ENCODE measurements around the gene RASSF7.
A peak's percentile ranks its signal among the peaks of the same experiment; 100 is the strongest.

The RASSF7 gene

DNA sequence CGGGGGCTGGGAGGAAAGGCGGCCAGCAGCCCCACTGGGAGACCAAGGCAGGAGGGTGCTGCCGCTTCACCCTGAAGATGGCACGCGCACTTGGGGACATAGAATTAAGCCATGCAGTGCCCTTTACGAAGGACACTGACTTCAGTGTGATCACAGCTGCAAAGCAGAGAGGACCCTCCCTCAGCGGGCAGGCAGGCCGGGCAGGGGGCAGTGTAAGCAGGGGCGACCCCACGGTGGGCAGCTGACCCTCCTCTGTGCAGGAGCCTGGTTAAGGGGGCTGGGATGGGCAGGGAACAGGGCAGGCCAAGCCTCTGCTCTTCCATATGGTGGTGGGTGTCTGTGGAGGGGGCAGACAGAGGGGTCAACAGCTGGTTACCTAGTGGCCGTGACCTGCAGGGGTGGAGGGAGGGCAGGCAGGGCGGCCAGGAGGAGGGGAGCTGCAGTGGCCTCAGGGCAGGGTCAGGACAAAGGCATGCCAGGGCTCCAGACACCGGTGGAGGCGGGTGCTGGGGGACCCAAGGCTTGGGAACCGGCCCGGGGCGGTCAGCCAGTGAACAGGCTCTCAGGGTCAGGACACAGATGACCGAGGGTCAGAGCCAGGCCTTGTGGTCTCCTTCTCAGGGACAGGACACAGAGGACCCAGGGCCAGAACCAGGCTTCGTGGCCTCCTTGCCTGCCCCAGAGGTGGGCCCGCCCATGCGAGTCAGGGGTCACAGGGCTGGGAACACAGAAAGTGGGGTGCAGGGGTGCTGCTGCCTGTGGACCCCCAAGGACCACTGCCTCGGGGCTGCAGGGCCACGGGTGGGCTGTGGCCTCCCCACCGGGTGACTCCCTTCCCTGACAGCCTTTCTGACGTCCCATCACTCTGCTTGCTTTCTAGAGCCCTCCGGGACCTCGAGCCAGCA is 7.4 kb upstream of the RASSF7 start:
- no peak for DNase-seq

DNA sequence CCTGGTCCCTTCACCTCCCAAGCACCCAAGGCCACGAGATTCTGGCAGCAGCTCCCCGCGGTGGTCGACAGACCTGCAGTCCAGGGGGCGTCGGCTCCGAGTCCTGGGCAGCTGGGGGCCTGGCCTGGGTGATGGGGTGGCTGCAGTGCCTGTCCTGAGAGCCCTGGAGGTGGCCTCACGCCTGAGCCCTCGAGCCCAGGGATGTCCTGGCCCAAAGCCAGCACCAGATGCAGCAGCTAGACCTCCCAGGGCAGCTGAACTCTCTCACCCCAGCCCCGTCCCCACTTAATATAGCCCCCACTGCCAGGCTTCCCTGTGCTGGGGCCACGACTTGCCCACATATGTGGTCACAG is 6.8 kb upstream of the RASSF7 start:
- no peak for DNase-seq

DNA sequence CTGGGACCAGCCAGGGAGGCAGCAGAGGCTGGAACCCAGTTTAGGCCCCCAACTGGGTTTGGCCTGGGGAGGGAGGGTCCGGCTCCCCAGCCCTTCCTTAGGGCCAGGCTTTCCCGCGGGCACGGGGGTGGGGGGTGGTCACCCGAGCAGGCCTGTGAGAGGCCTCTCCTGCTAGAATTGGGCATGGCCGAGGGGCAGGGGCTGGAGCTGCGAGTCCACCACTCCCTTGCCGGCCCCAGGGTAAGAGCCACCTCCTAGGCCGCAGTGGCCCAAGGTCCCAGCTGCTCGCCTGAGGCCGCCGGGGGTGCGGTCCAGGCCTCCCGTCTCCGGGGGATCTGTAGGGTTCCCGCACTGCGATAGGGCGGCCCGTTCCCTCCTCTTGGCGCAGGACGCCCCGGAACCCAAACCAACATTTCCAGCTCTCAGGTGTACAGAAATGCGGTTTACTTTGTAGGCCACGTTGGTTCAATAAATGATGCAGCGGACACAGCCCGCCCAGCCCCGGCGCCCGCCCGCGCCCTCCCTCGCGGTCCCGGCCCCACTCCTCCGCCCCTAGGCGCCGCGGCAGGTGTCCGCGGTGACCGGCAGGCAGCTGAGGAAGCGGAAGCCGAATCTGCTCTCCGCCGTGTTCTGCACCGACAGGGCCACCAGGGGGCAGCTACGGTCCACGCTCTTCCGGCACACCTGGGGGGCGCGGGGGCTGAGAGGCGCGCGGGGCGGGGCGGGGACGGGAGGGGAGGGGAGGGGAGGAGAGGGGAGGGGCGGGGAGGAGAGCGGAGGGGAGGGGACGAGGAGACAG is 6.1 kb upstream of the RASSF7 start:
- DNase-seq: peak; percentile 70

DNA sequence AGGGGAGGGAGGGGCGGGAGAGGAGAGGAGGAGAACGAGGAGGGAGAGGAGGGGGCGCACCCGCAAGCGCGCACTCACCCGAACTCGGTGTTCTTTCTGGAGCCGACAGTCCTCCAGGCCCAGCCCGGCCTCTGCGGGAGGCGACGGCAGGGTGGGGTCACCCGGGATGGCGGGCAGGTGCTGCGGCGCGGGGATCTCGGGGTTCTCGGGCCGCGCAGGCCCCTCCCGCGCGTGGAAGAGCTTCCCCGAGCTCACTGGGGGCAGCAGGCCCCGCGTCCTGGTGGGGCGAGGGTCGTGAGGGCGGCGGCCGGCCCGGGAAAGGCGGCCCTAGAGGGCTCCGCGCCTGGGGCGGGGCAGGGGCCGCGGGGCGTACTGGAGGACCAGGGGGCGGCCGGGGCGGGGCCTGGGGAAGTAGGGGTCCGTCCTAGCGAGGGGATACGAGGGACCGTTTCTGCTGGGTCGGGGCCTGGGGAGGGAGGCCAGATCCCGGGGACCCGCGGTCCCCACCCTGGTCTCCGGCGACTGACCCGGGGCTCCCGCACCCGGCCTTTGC is 5.5 kb upstream of the RASSF7 start:
- DNase-seq: no peak

DNA sequence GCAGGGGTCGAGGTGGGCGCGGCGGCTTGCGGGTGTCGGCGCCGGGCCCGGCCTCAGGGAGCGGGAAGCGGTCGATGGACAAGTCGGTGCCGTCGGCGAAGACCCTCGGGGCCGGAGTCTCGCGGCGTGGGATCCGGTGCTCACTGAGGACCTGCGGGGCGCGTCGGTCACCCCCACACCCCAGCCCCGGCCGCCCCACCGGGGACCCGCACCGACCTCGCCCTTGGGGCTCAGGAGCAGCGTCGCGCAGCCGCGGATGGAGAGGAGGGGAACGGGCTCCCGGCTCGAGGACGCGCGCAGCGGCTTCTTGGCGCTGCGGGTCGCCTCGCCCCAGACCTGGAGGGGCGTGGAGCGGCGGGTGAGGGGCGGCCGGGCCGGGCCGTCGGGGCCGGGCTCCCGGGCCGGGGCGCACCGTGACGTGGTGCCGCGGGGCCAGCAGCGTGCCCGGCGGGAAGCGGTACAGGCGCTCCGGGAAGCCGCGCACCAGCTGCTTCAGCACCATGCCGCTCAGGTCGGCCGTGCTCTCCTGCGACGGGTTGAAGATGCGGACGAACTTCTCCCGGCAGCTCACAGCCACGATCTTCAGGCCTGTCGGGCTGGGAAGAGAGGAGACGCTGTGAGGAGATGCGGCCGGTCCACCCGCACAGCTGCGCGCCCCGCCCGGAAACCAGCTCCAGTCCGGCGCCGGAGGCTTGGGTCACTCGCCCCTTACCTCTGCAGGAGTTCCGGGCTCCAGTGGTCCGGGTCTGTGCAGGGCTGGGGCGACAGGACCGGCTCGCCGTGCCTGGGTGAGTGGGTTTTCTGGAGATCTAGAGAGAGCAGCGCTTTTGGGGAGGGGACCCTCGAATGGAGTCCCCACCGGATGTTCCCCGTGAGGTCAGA is 4.7 kb upstream of the RASSF7 start:
- no peak for DNase-seq

DNA sequence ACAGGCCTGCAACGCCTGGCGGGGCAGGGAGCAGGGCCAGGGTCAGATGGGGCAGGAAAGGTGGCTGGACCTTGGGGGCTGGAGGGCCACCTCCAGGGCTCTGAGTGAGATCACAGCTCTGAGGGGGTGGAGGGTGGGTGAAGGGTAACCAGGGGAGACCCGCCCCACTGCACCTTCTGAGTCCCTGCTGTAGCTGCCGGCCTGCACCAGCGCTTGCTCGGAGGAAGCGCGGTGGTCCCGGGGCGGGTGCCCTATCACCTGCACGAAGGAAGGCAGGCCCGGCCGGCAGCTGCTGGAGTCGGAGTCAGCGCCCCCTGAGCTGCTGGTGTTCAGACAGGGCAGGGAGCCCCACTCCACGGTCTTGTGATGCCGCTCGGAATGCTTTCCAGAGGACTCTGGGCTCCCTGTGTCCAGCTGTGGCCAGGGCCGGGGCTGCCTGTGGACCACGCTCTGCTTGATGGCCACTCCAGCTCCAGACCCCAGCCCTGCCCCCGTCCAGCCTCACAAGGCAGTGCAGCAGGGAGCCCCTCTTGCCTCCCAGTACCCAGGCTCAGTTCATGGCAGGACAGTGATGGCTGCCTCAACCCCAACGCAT is 4.0 kb upstream of the RASSF7 start:
- DNase-seq: no peak

DNA sequence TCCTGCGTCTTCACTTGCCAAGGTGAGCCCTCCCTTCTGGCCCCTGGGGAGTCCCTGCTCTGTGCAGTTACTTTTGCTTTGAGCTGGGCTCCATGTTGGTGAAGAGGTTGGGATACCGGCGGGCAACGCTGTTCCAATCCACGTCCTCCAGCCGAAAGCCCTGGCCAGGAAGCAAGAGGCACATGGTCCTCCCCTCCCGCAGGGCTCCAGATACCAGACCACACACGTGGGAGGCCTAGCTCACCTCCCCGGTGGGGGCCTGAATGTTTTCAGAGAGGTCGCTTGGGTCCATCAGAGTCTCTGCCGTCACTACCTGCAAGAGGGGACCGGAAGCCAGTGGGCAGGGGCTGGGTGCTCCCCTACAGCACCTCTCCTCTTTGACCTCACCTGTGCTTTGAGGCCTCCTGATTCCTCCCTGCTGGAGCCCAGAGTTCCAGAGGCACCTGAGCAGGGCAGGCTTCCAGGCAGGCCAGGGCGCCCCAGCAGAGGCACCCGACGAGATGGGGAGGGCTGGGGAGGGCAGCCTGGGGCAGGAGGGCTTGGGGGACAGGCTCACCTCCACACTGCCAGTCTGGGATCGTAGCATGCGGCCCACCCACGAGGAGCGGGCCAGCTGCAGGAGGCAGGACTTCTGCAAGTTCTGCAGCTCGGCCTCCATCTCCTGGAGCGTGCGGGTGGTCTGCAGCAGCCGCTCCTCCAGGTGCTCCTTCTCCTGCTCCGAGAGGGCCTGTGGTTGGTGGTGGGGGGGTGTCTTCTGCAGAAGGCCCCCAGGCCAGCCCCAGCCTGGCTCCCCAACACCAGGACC is 3.2 kb upstream of the RASSF7 start:
- no peak for DNase-seq

DNA sequence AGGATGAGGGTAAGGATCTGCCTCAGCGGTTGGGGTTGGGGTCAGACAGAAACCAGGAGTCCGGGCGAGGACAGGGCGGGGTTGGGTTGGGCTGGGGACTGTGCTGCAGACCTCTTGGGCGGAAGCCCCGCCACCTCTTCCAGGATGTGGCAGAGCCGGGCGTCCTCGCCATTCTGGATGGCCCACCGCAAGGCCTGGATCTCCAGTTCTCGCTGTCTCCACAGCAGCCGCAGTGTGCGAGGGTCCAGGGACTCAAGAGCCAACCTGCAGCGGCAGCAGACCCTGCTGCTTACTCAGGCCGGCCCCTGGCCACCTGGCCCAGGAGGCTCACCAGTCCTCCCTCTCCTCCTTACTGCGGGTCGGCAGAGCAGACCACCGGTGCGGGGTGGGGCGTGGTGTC is 2.3 kb upstream of the RASSF7 start:
- no peak for DNase-seq

DNA sequence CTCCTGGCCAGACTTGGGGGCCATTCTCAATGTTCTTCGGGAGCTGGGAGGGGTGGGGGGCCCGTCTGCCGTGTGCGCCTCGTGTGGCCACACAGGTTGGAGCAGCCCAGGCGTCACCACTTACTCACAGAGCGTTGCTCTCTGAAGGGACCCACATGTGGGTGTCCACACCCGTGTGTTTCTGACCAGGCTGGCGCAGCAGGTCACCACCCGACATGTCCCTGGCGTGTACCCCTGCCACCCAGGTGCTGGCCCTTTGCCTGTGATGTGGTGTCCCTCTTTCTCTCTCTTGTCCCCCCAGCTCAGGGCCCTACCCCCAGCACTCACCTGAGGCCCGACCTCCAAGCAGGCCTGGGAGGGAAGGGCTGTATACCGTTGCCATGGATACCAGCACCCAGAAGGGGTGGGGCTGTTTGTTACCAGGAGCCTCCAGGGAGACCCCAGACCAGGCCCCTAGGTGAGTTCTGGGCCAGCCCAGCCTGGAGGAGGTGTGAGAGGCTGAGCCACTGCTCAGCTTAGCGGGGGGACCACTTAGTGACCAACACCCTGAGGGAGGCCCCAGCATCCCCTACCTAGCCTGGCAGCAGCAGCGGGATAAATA is 1.6 kb upstream of the RASSF7 start:
- DNase-seq: no peak

DNA sequence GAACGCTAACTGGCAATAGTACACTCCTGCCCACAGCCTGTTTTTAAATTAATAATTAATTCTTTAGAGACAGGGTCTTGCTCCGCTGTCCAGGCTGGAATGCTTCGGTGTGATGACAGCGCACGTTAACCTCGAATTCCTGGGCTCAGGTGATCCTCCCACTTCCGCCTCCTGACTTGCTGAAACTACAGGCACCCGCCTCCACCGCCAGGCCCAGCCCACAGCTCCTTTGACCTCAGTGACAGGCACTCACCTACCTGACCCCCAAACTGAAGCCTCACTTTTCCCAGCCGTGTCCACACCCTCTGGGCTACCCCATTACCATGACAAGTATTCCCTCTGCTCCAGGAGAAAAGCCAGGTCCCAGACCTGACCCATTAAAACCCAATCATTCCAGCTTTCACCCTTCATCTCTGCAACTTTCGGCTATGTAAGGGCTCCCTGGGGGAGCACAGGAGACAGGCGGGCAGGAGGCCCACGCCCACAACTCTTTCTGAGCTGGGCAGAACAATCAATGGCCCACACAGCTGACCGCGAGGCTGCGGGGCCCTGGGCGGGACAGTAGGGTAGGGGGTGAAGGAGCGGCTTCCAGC is 962 bp upstream of the RASSF7 start:
- DNase-seq: no peak

DNA sequence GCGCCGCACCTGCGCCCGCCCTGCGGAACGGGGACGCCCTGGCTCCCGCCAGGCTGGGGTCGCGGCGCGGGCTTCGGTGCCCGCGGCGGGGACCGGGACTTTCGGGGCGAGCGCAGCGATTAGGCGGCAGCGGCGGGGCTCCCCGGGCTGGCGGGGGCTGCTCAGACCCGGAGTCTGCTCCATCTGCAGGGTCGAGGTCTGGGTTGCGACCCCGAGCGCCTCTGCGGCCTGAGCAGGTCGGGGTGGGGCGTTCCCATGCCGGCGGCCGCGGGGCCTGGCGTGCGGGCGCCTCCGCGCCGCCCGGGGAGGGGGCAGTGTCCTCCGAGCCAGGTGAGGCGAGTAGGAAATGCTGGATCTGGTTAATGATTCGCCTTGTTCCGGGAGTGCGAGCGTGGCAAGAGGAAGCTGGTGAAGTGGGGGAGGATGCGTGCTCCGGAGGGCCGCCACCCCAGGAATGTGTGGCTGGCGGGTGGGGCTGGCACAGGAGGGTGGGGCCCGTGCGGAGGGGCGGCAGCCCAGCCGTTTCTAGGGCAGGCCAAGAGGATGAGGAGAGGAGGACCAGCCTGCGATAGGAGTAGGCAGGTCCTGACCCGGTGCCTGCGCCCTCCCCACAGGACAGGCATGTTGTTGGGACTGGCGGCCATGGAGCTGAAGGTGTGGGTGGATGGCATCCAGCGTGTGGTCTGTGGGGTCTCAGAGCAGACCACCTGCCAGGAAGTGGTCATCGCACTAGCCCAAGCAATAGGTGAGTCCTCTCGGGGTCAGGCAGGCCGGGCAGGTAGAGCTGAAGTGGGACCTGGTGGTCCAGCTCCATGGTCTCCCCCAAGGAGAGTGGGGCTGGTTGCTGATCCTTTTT is 606 bp downstream of the RASSF7 start:
- no peak for DNase-seq

DNA sequence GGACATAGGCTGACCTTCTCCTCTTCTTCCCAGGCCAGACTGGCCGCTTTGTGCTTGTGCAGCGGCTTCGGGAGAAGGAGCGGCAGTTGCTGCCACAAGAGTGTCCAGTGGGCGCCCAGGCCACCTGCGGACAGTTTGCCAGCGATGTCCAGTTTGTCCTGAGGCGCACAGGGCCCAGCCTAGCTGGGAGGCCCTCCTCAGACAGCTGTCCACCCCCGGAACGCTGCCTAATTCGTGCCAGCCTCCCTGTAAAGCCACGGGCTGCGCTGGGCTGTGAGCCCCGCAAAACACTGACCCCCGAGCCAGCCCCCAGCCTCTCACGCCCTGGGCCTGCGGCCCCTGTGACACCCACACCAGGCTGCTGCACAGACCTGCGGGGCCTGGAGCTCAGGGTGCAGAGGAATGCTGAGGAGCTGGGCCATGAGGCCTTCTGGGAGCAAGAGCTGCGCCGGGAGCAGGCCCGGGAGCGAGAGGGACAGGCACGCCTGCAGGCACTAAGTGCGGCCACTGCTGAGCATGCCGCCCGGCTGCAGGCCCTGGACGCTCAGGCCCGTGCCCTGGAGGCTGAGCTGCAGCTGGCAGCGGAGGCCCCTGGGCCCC is 1.4 kb downstream of the RASSF7 start:
- no peak for DNase-seq

DNA sequence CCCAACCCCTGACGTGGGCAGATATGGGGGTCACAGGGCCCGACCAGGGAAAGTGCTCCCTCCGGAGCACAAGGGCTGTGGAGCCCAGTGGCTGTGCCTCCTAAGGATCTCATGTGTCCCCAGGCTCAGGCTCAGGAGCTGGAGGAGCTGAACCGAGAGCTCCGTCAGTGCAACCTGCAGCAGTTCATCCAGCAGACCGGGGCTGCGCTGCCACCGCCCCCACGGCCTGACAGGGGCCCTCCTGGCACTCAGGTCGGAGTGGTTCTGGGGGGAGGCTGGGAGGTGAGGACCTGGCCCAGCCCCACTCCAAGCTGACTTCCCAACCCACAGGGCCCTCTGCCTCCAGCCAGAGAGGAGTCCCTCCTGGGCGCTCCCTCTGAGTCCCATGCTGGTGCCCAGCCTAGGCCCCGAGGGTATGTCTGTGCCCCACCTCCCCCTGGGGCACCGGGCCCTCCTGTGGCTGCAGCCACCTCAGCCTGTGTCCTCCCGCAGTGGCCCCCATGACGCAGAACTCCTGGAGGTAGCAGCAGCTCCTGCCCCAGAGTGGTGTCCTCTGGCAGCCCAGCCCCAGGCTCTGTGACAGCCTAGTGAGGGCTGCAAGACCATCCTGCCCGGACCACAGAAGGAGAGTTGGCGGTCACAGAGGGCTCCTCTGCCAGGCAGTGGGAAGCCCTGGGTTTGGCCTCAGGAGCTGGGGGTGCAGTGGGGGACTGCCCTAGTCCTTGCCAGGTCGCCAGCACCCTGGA is 2.5 kb downstream of the RASSF7 start:
- DNase-seq: no peak

DNA sequence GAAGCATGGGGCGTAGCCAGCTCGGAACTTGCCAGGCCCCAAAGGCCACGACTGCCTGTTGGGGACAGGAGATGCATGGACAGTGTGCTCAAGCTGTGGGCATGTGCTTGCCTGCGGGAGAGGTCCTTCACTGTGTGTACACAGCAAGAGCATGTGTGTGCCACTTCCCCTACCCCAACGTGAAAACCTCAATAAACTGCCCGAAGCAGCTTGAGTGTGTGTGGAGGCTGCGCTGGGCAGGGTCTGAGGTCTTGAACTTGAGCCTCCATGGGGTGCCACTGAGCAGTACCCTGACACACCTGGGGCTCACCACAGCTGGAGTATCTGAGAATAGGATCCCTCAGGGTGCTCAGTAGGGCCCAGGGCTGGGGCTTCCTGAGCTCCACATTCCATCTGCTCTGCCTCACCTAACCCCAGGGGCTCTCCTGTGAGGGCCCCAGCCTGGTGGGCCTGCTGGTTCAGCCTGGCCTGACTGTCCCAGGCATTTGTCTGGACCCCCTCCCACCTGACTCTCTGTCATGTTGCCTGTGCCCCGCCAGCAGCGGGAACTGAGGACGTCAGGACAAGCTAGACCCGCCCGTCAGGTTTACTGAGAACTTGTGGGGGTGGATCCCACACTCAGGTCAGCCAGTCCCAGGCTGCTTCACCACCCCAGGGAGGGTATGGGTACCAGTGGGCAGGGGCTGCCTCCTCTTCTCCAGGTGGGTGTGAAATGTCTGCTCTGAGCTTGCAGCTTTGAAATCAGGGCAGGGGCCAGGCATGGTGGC is 3.2 kb downstream of the RASSF7 start:
- no peak for DNase-seq

DNA sequence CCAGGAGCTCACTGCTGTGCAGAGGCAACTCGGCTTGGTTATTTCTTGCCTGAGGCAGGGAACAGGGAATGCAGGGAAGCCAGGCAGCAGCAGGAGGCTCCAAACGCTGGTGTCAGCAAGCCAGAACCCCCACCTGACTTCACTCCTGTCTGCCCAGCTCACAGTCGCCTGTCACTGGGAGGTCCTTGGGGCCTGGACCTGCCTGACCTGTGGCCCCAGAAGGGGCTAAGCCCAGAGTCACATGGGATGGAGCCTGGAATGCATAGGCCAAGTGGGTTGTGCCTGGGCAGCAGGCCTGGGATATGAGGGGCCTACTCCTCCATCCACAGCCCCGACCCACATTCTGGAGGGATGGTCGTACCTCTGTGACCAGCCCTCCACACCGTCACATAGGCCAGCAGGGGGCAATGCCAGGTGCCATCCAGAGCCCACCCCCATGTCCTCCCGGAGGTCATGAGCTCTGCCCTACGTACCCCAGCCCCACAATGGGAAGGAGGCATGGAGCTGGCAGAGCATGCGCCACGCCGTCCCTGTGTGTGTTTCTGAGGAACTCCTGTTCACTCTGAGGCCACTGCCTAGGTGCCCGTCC is 5.2 kb downstream of the RASSF7 start:
- DNase-seq: no peak

DNA sequence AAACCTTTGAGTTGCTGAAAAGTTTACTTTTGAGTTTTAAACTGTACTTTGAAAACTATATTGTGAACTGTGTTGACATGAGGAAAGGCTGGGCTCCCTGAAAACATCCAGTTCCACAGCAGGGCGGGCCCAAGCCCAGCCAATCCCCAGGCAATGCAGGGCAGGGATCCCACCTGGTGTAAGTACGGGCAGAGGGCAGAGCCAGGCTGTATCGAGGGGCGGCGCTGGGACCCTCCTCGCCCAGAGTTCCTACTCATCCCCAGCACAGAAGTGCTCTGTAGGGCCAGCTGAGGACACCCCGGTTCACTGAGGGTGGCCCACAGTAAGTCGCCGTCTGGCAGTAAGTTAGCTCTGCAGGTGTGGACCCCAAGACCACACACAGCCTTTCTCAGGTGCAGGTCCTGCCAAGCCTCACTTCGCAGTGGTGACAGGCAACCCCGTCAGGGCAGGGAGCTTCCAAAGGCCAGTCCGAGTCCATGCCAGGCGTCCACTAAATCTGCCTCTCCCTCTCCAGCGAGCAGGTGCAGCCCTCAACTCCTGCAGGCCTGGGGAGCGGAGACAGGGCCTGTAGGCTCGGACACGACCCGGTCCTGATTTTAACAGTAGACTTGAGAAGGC is 6.3 kb downstream of the RASSF7 start:
- no peak for DNase-seq
